Measurements from ENCODE around the gene MOSMO. TPM values are rescaled to one million over a fixed set of nuclear protein-coding genes. Genes with fewer than 3 reads are reported as not detected.

MOSMO gene
- total and polyA plus RNA-seq, 2 of the 13 experiments (the other 11 are each of a cell fraction or from before 2014, with no cell fraction given), result 26.7 to 32.6 TPM

DNA sequence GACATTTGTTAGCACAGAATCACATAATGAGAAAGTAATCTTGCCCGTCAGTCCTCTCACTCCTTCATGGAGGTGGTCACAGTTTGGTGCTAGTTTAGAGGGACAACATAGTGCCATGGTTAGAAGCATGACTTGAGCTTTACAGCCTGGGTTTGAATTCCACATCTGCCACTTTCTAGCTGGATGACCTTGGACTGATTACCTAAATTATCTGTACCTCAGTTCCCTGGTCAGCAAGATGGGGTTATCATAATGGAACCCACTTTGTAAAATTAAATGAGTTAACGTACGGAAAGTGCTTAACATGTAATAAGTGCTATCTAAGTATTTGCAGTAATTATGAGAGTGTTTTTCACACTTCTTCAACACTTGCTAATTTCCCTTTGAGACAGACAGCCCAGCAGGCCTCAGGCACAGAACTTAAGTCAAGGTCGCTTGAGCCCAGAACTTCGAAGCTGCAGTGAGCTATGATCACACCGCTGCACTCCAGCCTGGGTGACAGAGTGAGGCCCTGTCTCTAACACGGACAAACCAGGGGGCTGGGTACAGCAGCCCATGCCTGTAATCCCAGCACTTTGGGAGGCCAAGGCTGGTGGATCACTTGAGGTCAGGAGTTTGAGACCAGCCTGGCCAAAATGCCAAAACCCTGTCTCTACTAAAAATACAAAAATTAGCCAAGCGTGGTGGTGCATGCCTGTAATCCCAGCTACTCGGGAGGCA, 91.5 kb downstream of the MOSMO start (continued):
- TF ChIP-seq ZNF746 (CRISPR knock-in tag; IDR thresholded peaks at IDR 0.05) (no peak), ZBTB14 (CRISPR knock-in tag; IDR thresholded peaks at IDR 0.05) (no peak), ZNF713 (CRISPR knock-in tag; IDR thresholded peaks at IDR 0.05) (no peak), KAT8 (CRISPR knock-in tag; IDR thresholded peaks at IDR 0.05) (no peak), ZNF570 (CRISPR knock-in tag; IDR thresholded peaks at IDR 0.05; ENCODE audit: borderline replicate concordance) (no peak), ZNF17 (CRISPR knock-in tag; IDR thresholded peaks at IDR 0.05) (no peak), RFXAP (CRISPR knock-in tag; IDR thresholded peaks at IDR 0.05; ENCODE audit: borderline replicate concordance) (no peak), SALL1 (CRISPR knock-in tag; IDR thresholded peaks at IDR 0.05) (no peak; the same call in 1 of the 2 replicates), YY1 (IDR thresholded peaks at IDR 0.05; ENCODE audit: insufficient read depth, insufficient replicate concordance, low read depth, low read length) (no peak), CSRNP2 (CRISPR knock-in tag; conservative IDR thresholded peaks at IDR 0.05; ENCODE audit: low read depth) (no peak), ASH2L (IDR thresholded peaks at IDR 0.05; ENCODE audit: insufficient read length, low read depth, low read length) (peak; percentile 51), FOXO1 (CRISPR knock-in tag; IDR thresholded peaks at IDR 0.05) (no peak), HNF4A (CRISPR knock-in tag; IDR thresholded peaks at IDR 0.05) (peak; percentile 24; the same call in 1 of the 2 replicates), ZNF549 (CRISPR knock-in tag; IDR thresholded peaks at IDR 0.05) (no peak), TBX2 (CRISPR knock-in tag; IDR thresholded peaks at IDR 0.05; ENCODE audit: borderline replicate concordance) (peak; percentile 41; the same call in 1 of the 2 replicates), FOXK2 (IDR thresholded peaks at IDR 0.05) (no peak)
- TF ChIP-seq, protein P1, sequence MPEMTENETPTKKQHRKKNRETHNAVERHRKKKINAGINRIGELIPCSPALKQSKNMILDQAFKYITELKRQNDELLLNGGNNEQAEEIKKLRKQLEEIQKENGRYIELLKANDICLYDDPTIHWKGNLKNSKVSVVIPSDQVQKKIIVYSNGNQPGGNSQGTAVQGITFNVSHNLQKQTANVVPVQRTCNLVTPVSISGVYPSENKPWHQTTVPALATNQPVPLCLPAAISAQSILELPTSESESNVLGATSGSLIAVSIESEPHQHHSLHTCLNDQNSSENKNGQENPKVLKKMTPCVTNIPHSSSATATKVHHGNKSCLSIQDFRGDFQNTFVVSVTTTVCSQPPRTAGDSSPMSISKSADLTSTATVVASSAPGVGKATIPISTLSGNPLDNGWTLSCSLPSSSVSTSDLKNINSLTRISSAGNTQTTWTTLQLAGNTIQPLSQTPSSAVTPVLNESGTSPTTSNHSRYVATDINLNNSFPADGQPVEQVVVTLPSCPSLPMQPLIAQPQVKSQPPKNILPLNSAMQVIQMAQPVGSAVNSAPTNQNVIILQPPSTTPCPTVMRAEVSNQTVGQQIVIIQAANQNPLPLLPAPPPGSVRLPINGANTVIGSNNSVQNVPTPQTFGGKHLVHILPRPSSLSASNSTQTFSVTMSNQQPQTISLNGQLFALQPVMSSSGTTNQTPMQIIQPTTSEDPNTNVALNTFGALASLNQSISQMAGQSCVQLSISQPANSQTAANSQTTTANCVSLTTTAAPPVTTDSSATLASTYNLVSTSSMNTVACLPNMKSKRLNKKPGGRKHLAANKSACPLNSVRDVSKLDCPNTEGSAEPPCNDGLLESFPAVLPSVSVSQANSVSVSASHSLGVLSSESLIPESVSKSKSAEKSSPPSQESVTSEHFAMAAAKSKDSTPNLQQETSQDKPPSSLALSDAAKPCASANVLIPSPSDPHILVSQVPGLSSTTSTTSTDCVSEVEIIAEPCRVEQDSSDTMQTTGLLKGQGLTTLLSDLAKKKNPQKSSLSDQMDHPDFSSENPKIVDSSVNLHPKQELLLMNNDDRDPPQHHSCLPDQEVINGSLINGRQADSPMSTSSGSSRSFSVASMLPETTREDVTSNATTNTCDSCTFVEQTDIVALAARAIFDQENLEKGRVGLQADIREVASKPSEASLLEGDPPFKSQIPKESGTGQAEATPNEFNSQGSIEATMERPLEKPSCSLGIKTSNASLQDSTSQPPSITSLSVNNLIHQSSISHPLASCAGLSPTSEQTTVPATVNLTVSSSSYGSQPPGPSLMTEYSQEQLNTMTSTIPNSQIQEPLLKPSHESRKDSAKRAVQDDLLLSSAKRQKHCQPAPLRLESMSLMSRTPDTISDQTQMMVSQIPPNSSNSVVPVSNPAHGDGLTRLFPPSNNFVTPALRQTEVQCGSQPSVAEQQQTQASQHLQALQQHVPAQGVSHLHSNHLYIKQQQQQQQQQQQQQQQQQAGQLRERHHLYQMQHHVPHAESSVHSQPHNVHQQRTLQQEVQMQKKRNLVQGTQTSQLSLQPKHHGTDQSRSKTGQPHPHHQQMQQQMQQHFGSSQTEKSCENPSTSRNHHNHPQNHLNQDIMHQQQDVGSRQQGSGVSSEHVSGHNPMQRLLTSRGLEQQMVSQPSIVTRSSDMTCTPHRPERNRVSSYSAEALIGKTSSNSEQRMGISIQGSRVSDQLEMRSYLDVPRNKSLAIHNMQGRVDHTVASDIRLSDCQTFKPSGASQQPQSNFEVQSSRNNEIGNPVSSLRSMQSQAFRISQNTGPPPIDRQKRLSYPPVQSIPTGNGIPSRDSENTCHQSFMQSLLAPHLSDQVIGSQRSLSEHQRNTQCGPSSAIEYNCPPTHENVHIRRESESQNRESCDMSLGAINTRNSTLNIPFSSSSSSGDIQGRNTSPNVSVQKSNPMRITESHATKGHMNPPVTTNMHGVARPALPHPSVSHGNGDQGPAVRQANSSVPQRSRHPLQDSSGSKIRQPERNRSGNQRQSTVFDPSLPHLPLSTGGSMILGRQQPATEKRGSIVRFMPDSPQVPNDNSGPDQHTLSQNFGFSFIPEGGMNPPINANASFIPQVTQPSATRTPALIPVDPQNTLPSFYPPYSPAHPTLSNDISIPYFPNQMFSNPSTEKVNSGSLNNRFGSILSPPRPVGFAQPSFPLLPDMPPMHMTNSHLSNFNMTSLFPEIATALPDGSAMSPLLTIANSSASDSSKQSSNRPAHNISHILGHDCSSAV (CRISPR knock-in tag; IDR thresholded peaks at IDR 0.05; ENCODE audit: borderline replicate concordance), result 0 out of 2 replicates have a peak, but pooled peaks have one; percentile 65
- TF ChIP-seq, protein P2, sequence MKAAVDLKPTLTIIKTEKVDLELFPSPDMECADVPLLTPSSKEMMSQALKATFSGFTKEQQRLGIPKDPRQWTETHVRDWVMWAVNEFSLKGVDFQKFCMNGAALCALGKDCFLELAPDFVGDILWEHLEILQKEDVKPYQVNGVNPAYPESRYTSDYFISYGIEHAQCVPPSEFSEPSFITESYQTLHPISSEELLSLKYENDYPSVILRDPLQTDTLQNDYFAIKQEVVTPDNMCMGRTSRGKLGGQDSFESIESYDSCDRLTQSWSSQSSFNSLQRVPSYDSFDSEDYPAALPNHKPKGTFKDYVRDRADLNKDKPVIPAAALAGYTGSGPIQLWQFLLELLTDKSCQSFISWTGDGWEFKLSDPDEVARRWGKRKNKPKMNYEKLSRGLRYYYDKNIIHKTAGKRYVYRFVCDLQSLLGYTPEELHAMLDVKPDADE (CRISPR knock-in tag; IDR thresholded peaks at IDR 0.05), result no peak

All from HepG2 (cell line).